ENCODE measurements around the gene POR. TPM values are rescaled to one million over a fixed set of nuclear protein-coding genes. Genes with fewer than 3 reads are reported as not detected.
"Not testable (repeated sequence)": the region's sequence is repeated elsewhere in the genome, so short reads cannot be mapped to it uniquely, and the experiment has no call there.

Gene POR
- total and polyA plus RNA-seq, 2 of the 8 experiments (the other 6 are each of a cell fraction or from before 2014, with no cell fraction given), result 98.7 to 144 TPM

- WGBS, 2 experiments (ENCODE audit: extremely low coverage in 1 of 2, insufficient coverage in 1 of 2, insufficient read length in 1 of 2, insufficient replicate concordance in 2 of 2, low coverage in 1 of 2, low lambda C conversion rate in 2 of 2, missing lambda C conversion rate in 1 of 2), result 98% methylated on average over 4 of the region's 4 CpGs; no CpG with 5 or more reads in 1 of the 2 experiments
- POLR2A ChIA-PET (ENCODE audit: partially characterized antibody), result interaction anchor here (1.3 kb wide), 1 partner anchor 8 kb away, joined by 3 read pairs; no protein-coding TSS in a partner anchor
- not testable (repeated sequence) for H3K4ac ChIP-seq (replicated peaks; ENCODE audit: insufficient read length, low read depth, low read length)
Measured at GRCh38 chr7:76005004-76005403, 90.0 kb downstream of the POR start.

More at GRCh38 chr7:76005004-76005403, 90.0 kb downstream of the POR start:
- H3K79me1 ChIP-seq (ENCODE audit: low read depth, low read length); H4K20me1 ChIP-seq (replicated peaks in 1 of 2; ENCODE audit: control insufficient read depth in 1 of 2, insufficient read depth in 2 of 2, low read length in 2 of 2); H4K91ac ChIP-seq (replicated peaks; ENCODE audit: insufficient read length, low read length); H3K14ac ChIP-seq (ENCODE audit: insufficient read length); H2BK120ac ChIP-seq (replicated peaks; ENCODE audit: low read depth, low read length); H3K23ac ChIP-seq (ENCODE audit: insufficient read length); H3K4me1 ChIP-seq (replicated peaks in 1 of 4; ENCODE audit: control insufficient read depth in 3 of 4, insufficient read depth in 4 of 4, low read length in 3 of 4); H3K27ac ChIP-seq (ENCODE audit: low read depth, low read length); H3K23me2 ChIP-seq (ENCODE audit: low read depth, low read length); FAIRE-seq; H2BK5ac ChIP-seq (ENCODE audit: low read depth, low read length); H2BK20ac ChIP-seq (ENCODE audit: low read length); H3K18ac ChIP-seq (ENCODE audit: extremely low read depth, low read length); H3K36me3 ChIP-seq (ENCODE audit: control insufficient read depth in 2 of 4, insufficient read depth in 4 of 4, low read length in 3 of 4); H3K56ac ChIP-seq (replicated peaks; ENCODE audit: insufficient read length, low read depth, low read length); H2AK5ac ChIP-seq (ENCODE audit: low read depth, low read length); H3K4me2 ChIP-seq (ENCODE audit: insufficient read depth in 1 of 2, low read depth in 2 of 2, low read length in 2 of 2); H3K9me3 ChIP-seq (ENCODE audit: insufficient read depth in 2 of 2, low read depth in 1 of 2, low read length in 1 of 2); H4K8ac ChIP-seq (ENCODE audit: extremely low read depth, insufficient read depth, low read length); DNase-seq (ENCODE audit: low read depth in 1 of 2, low spot score in 2 of 2); H3K79me2 ChIP-seq (ENCODE audit: control insufficient read depth in 1 of 2, insufficient read depth in 2 of 2, low read length in 2 of 2); H3K9ac ChIP-seq (replicated peaks in 1 of 4; ENCODE audit: extremely low read depth in 1 of 4, low read depth in 3 of 4, low read length in 3 of 4); H3K4me3 ChIP-seq (ENCODE audit: extremely low read depth in 1 of 4, insufficient read depth in 2 of 4, low read depth in 3 of 4, low read length in 4 of 4); H2BK12ac ChIP-seq (ENCODE audit: low read depth, low read length); H2BK15ac ChIP-seq (ENCODE audit: low read length); H4K5ac ChIP-seq (ENCODE audit: insufficient read length, low read depth, low read length); H3K27me3 ChIP-seq (replicated peaks in 1 of 4; ENCODE audit: control insufficient read depth in 3 of 4, extremely low read depth in 1 of 4, insufficient read depth in 3 of 4, low read length in 3 of 4); H2AFZ ChIP-seq (ENCODE audit: low read length): not testable (repeated sequence)
- CTCF ChIA-PET (ENCODE audit: partially characterized antibody), result interaction anchor here (1.6 to 2.3 kb wide), 2 partner anchors 15 to 35 kb away, joined by 6 to 7 read pairs; no protein-coding TSS in a partner anchor
